ENCODE data around the gene FBXO45.
"Not testable (repeated sequence)": the region's sequence is repeated elsewhere in the genome, so short reads cannot be mapped to it uniquely, and the experiment has no call there.

The FBXO45 gene

DNA sequence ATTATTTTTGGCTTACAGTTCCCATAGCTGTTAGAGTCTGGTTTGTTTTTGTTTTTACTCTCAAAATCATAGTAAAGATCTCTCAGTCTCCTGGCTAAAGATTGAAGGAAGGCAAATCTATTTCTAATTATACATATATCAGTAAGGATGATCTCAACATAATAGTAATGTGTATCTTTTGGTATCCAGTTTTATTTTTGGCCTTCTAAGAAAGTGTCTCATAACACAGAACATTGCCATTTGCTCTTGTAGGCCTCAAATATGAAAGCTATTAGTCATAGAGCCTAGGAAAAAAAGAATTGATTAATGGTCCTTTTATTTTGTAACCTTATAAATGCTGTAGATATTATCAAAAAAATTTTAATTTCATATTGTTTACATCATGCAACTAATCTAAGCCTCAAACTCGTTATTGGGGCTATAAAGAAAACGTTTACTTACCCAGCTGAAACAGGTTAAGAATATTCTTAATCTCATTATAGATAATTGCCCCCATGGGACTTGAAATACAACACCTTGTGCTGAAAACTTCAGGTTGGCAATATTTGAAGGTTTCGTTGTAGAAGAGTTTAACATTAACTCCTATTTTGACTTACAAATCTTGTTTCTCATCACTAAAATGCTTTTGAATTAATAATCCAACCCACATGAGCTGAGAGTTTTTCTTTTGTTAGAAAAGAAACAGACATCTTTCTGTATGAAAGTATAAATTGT lies 16.7 kb downstream of the FBXO45 start:
- TF ChIP-seq TAF1 (IDR thresholded peaks at IDR 0.05; ENCODE audit: low read depth, low read length) (no peak), POLR2AphosphoS5 (IDR thresholded peaks at IDR 0.05; ENCODE audit: low read depth, low read length) (no peak), SPI1 (IDR thresholded peaks at IDR 0.05; ENCODE audit: low read depth, low read length) (no peak), POLR2A (IDR thresholded peaks at IDR 0.05; ENCODE audit: low read depth, low read length) (no peak), PAX5 (IDR thresholded peaks at IDR 0.05; ENCODE audit: insufficient read depth, low read length, severe bottlenecking) (no peak), POU2F2 (IDR thresholded peaks at IDR 0.05; ENCODE audit: low read depth, low read length) (no peak)
- DNase-seq (ENCODE audit: insufficient read length, low spot score) (no peak), FAIRE-seq (no peak)

DNA sequence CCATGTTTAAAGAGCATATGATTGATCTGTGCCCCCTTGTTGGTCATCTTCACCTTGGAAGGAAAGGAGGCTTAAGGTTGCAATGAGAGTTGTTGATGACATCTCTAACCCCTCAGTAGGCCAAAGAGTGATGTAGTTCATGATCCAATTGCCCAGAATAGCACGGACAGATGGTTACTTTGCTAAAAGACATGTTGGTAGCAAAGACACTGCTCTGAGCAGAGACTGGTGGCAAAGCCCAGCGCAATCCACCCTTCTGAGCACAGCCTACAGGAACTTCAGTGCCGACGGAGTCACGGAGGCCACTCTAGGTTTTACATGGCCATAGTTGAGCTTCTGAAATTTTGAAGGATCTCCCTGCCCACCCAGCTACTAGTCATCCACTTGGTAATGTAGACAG lies 21.8 kb downstream of the FBXO45 start:
- FAIRE-seq = no peak
- no peak for DNase-seq (ENCODE audit: insufficient read length, low spot score)
- TF ChIP-seq POU2F2 (IDR thresholded peaks at IDR 0.05; ENCODE audit: low read depth, low read length) (no peak), PAX5 (IDR thresholded peaks at IDR 0.05; ENCODE audit: insufficient read depth, low read length, severe bottlenecking) (no peak), SPI1 (IDR thresholded peaks at IDR 0.05; ENCODE audit: low read depth, low read length) (no peak), TAF1 (IDR thresholded peaks at IDR 0.05; ENCODE audit: low read depth, low read length) (no peak), POLR2A (IDR thresholded peaks at IDR 0.05; ENCODE audit: low read depth, low read length) (no peak), POLR2AphosphoS5 (IDR thresholded peaks at IDR 0.05; ENCODE audit: low read depth, low read length) (no peak)

GRCh38 chr3:196596355-196596754 lies 27.9 kb downstream of the FBXO45 start:
- FAIRE-seq (no peak), DNase-seq (ENCODE audit: insufficient read length, low spot score) (no peak)
- TF ChIP-seq POLR2A (IDR thresholded peaks at IDR 0.05; ENCODE audit: low read depth, low read length) = no peak

DNA sequence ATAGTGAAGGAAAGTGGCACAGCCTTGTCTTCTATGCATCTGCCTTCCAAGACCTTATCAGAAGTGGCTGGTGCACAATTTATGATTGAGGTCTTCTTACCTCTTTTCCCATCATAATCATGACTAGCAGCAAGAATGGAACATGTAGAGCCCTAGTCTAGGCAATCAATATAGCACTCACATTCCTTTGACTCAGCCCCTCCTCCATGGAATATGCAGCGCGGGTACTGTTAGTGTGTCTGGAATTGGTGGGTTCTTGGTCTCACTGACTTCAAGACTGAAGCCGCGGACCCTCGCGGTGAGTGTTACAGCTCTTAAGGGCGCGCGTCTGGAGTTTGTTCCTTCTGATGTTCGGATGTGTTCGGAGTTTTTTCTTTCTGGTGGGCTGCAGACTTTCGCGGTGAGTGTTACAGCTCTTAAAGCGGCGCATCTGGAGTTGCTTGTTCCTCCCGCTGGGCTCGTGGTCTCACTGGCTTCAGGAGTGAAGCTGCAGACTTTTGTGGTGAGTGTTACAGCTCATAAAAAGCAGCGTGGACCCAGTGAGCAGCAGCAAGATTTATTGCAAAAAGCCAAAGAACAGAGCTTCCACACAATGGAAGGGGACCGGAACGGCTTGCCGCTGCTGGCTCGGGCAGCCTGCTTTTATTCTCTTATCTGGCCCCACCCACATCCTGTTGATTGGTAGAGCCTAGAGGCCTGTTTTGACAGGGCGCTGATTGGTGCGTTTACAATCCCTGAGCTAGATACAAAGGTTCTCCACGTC lies 29.7 kb downstream of the FBXO45 start:
- DNase-seq (ENCODE audit: insufficient read length, low spot score); FAIRE-seq: not testable (repeated sequence)

DNA sequence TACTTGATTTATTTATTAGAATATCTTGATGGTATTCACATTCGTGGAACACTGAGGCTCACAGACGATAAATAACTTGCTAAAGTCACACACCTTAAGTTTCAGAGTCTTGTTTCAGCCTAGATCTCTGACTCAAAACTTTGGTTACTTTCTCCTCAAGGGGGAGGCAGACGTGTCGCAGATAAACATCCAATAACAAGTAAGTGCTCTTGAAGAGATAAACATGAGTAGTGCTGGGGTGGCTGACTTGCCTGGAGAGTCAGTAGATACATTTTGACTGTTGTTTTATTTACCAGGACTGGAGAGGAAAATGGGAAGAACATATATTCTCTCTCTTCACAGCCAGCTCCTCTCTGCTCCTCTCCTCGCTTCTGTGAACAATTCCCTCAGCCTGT lies 31.3 kb downstream of the FBXO45 start:
- FAIRE-seq (no peak), DNase-seq (ENCODE audit: insufficient read length, low spot score) (no peak)
- TF ChIP-seq POU2F2 (IDR thresholded peaks at IDR 0.05; ENCODE audit: low read depth, low read length) = no peak
- TF ChIP-seq SPI1 (IDR thresholded peaks at IDR 0.05; ENCODE audit: low read depth, low read length) = no peak
- TF ChIP-seq PAX5 (IDR thresholded peaks at IDR 0.05; ENCODE audit: insufficient read depth, low read length, severe bottlenecking) = no peak
- no peak for TF ChIP-seq POLR2A (IDR thresholded peaks at IDR 0.05; ENCODE audit: low read depth, low read length)

GRCh38 chr3:196600359-196600758 lies 31.9 kb downstream of the FBXO45 start:
- no peak for FAIRE-seq
- no peak for DNase-seq (ENCODE audit: insufficient read length, low spot score)
- no peak for TF ChIP-seq SPI1 (IDR thresholded peaks at IDR 0.05; ENCODE audit: low read depth, low read length)
- TF ChIP-seq POLR2A (IDR thresholded peaks at IDR 0.05; ENCODE audit: low read depth, low read length) = no peak
- TF ChIP-seq TAF1 (IDR thresholded peaks at IDR 0.05; ENCODE audit: low read depth, low read length) = no peak
- TF ChIP-seq POU2F2 (IDR thresholded peaks at IDR 0.05; ENCODE audit: low read depth, low read length) = no peak
- no peak for TF ChIP-seq POLR2AphosphoS5 (IDR thresholded peaks at IDR 0.05; ENCODE audit: low read depth, low read length)
- TF ChIP-seq PAX5 (IDR thresholded peaks at IDR 0.05; ENCODE audit: insufficient read depth, low read length, severe bottlenecking) = no peak

- DNase-seq (ENCODE audit: insufficient read length, low spot score) (no peak), FAIRE-seq (no peak)
- no peak for TF ChIP-seq SPI1 (IDR thresholded peaks at IDR 0.05; ENCODE audit: low read depth, low read length)
- TF ChIP-seq POLR2AphosphoS5 (IDR thresholded peaks at IDR 0.05; ENCODE audit: low read depth, low read length) = no peak
- TF ChIP-seq POLR2A (IDR thresholded peaks at IDR 0.05; ENCODE audit: low read depth, low read length) = no peak
- no peak for TF ChIP-seq TAF1 (IDR thresholded peaks at IDR 0.05; ENCODE audit: low read depth, low read length)
- TF ChIP-seq PAX5 (IDR thresholded peaks at IDR 0.05; ENCODE audit: insufficient read depth, low read length, severe bottlenecking) = no peak
- no peak for TF ChIP-seq POU2F2 (IDR thresholded peaks at IDR 0.05; ENCODE audit: low read depth, low read length)
Observed at GRCh38 chr3:196602673-196603072, 34.2 kb downstream of the FBXO45 start.

GRCh38 chr3:196603683-196604082 lies 35.2 kb downstream of the FBXO45 start:
- TF ChIP-seq POLR2AphosphoS5 (IDR thresholded peaks at IDR 0.05; ENCODE audit: low read depth, low read length) (no peak), POLR2A (IDR thresholded peaks at IDR 0.05; ENCODE audit: low read depth, low read length) (no peak), PAX5 (IDR thresholded peaks at IDR 0.05; ENCODE audit: insufficient read depth, low read length, severe bottlenecking) (no peak), SPI1 (IDR thresholded peaks at IDR 0.05; ENCODE audit: low read depth, low read length) (no peak), TAF1 (IDR thresholded peaks at IDR 0.05; ENCODE audit: low read depth, low read length) (no peak), POU2F2 (IDR thresholded peaks at IDR 0.05; ENCODE audit: low read depth, low read length) (no peak)
- FAIRE-seq (no peak), DNase-seq (ENCODE audit: insufficient read length, low spot score) (no peak)

DNA sequence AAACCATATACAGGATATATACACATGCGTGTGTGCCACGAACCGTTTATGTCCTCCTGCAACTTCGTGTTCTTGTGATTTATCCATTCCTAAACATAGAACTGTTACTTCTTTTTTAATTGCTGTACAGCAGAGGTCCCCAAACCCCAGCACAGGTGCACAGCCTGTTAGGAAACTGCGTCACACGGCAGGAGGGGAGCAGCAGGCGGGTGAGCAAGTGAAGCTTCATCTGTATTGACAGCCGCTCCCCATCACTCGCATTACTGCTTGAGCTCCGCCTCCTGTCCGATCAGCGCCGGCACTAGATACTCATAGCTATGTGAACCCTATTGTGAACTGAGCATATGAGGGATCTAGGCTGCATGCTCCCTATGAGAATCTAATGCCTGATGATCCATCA lies 36.1 kb downstream of the FBXO45 start:
- no peak for DNase-seq (ENCODE audit: insufficient read length, low spot score)
- peak; percentile 84 for FAIRE-seq
- no peak for TF ChIP-seq TAF1 (IDR thresholded peaks at IDR 0.05; ENCODE audit: low read depth, low read length)
- no peak for TF ChIP-seq SPI1 (IDR thresholded peaks at IDR 0.05; ENCODE audit: low read depth, low read length)
- TF ChIP-seq POU2F2 (IDR thresholded peaks at IDR 0.05; ENCODE audit: low read depth, low read length) = no peak
- no peak for TF ChIP-seq POLR2AphosphoS5 (IDR thresholded peaks at IDR 0.05; ENCODE audit: low read depth, low read length)
- no peak for TF ChIP-seq PAX5 (IDR thresholded peaks at IDR 0.05; ENCODE audit: insufficient read depth, low read length, severe bottlenecking)
- no peak for TF ChIP-seq POLR2A (IDR thresholded peaks at IDR 0.05; ENCODE audit: low read depth, low read length)

- no peak for TF ChIP-seq POLR2A (IDR thresholded peaks at IDR 0.05; ENCODE audit: low read depth, low read length)
- DNase-seq (ENCODE audit: insufficient read length, low spot score) (no peak), FAIRE-seq (no peak)
Observed at GRCh38 chr3:196608693-196609092, 40.2 kb downstream of the FBXO45 start.

All from GM12891 (cell line).